Measurements from ENCODE around the gene ZBTB21. TPM values are rescaled to one million over a fixed set of nuclear protein-coding genes. Genes with fewer than 3 reads are reported as not detected.

Gene ZBTB21
- 10 to 100 TPM; 23.6 to 24.1 TPM for total RNA-seq

GRCh38 chr21:42009831-42010506 lies at the start of gene ZBTB21:
Gene ZBTB21, minus strand, starts transcription at chr21:42010360. Its CDS starts 16,265 bp downstream, at chr21:41994095.
- Mint-ChIP-seq H3K9me3 (peaks cover 6% of the 10 kb centered on the region), H3K4me3 (peak within 1 kb of the TSS; percentile 88), H3K36me3 (peaks cover 17% of the 10 kb centered on the region), H3K4me1 (ENCODE audit: low read depth) (peaks cover 27% of the 10 kb centered on the region), H3K27ac (peak within 1 kb of the TSS; percentile 99), H3K27me3 (no peaks in the 10 kb centered on the region)
- intact Hi-C loops (cut with micrococcal nuclease): loop anchor here (1.0 to 10.0 kb wide), 2 partner anchors 8 to 395 kb away; partner anchors contain the start of gene UBASH3A
- DNase-seq: peak; percentile 99
- ChIA-PET POLR2A (interaction anchor here (1.0 to 1.4 kb wide), 3 partner anchors 53 to 130 kb away, joined by 3 to 8 read pairs (median 6); partner anchors contain the start of gene PRDM15), CTCF (interaction anchor here (0.9 to 1.4 kb wide), 3 partner anchors 97 to 110 kb away, joined by 4 to 6 read pairs (median 4); no protein-coding TSS in a partner anchor)

GRCh38 chr21:42059721-42060120 lies 49.6 kb upstream of the ZBTB21 start:
- intact Hi-C loops (cut with micrococcal nuclease): loop anchor here (5.0 kb wide), 1 partner anchor 178 kb away; no protein-coding TSS in a partner anchor
- Mint-ChIP-seq H3K27me3 (no peaks in the 10 kb centered on the region), H3K4me1 (ENCODE audit: low read depth) (peaks cover 38% of the 10 kb centered on the region), H3K36me3 (no peaks in the 10 kb centered on the region), H3K9me3 (no peaks in the 10 kb centered on the region), H3K27ac (peak overlapping the region; percentile 18), H3K4me3 (no peak overlapping the region)
- DNase-seq: no peak
- ChIA-PET POLR2A (no interaction called here), CTCF (no interaction called here)

GRCh38 chr21:42059141-42059540 lies 49.0 kb upstream of the ZBTB21 start:
- POLR2A ChIA-PET: no interaction called here
- Mint-ChIP-seq H3K4me3 (no peak overlapping the region), H3K9me3 (no peaks in the 10 kb centered on the region), H3K27me3 (no peaks in the 10 kb centered on the region), H3K4me1 (ENCODE audit: low read depth) (peaks cover 33% of the 10 kb centered on the region), H3K27ac (no peak overlapping the region), H3K36me3 (no peaks in the 10 kb centered on the region)
- intact Hi-C loops (cut with micrococcal nuclease): no loop called here
- CTCF ChIA-PET: no interaction called here
- DNase-seq: no peak

GRCh38 chr21:42058631-42059111 lies 48.5 kb upstream of the ZBTB21 start:
- Mint-ChIP-seq H3K36me3 (no peaks in the 10 kb centered on the region), H3K27me3 (no peaks in the 10 kb centered on the region), H3K27ac (no peak overlapping the region), H3K4me3 (no peak overlapping the region), H3K9me3 (no peaks in the 10 kb centered on the region), H3K4me1 (ENCODE audit: low read depth) (peaks cover 28% of the 10 kb centered on the region)
- POLR2A ChIA-PET: no interaction called here
- intact Hi-C loops (cut with micrococcal nuclease): no loop called here
- DNase-seq: no peak
- CTCF ChIA-PET: no interaction called here

- DNase-seq: no peak
- Mint-ChIP-seq H3K9me3 (no peaks in the 10 kb centered on the region), H3K4me1 (ENCODE audit: low read depth) (peaks cover 21% of the 10 kb centered on the region), H3K4me3 (no peak overlapping the region), H3K27me3 (no peaks in the 10 kb centered on the region), H3K36me3 (no peaks in the 10 kb centered on the region), H3K27ac (no peak overlapping the region)
- intact Hi-C loops (cut with micrococcal nuclease): no loop called here
- CTCF ChIA-PET: no interaction called here
- POLR2A ChIA-PET: no interaction called here
These were observed 47.8 kb upstream of the ZBTB21 start for GRCh38 chr21:42057851-42058437.

- Mint-ChIP-seq H3K4me3 (no peak overlapping the region), H3K27ac (no peak overlapping the region), H3K4me1 (ENCODE audit: low read depth) (peaks cover 13% of the 10 kb centered on the region), H3K27me3 (no peaks in the 10 kb centered on the region), H3K36me3 (no peaks in the 10 kb centered on the region), H3K9me3 (no peaks in the 10 kb centered on the region)
- POLR2A ChIA-PET: no interaction called here
- no peak for DNase-seq
- intact Hi-C loops (cut with micrococcal nuclease): no loop called here
- CTCF ChIA-PET: no interaction called here
These were observed 47.0 kb upstream of the ZBTB21 start for GRCh38 chr21:42056996-42057689.

- ChIA-PET CTCF (no interaction called here), POLR2A (no interaction called here)
- Mint-ChIP-seq H3K27me3 (no peaks in the 10 kb centered on the region), H3K9me3 (no peaks in the 10 kb centered on the region), H3K4me3 (no peak overlapping the region), H3K27ac (no peak overlapping the region), H3K4me1 (ENCODE audit: low read depth) (peaks cover 9% of the 10 kb centered on the region), H3K36me3 (no peaks in the 10 kb centered on the region)
- intact Hi-C loops (cut with micrococcal nuclease): no loop called here
- no peak for DNase-seq
These were observed 46.3 kb upstream of the ZBTB21 start for GRCh38 chr21:42056468-42056867.

GRCh38 chr21:42055425-42055824 lies 45.3 kb upstream of the ZBTB21 start:
- CTCF ChIA-PET: no interaction called here

GRCh38 chr21:42051788-42052187 lies 41.6 kb upstream of the ZBTB21 start:
- Mint-ChIP-seq H3K9me3 (no peaks in the 10 kb centered on the region), H3K4me3 (no peak overlapping the region), H3K4me1 (ENCODE audit: low read depth) (peaks cover 3% of the 10 kb centered on the region), H3K27me3 (no peaks in the 10 kb centered on the region), H3K36me3 (no peaks in the 10 kb centered on the region), H3K27ac (no peak overlapping the region)
- intact Hi-C loops (cut with micrococcal nuclease): no loop called here
- CTCF ChIA-PET: interaction anchor here (0.6 kb wide), 1 partner anchor 31 kb away, joined by 3 read pairs; no protein-coding TSS in a partner anchor
- no peak for DNase-seq
- POLR2A ChIA-PET: no interaction called here

More at GRCh38 chr21:42055425-42055824, 45.3 kb upstream of the ZBTB21 start:
- POLR2A ChIA-PET: no interaction called here
- H3K27ac Mint-ChIP-seq: no peak overlapping the region
- peaks cover 3% of the 10 kb centered on the region for H3K4me1 Mint-ChIP-seq (ENCODE audit: low read depth)
- no peaks in the 10 kb centered on the region for H3K36me3 Mint-ChIP-seq
- intact Hi-C loops (cut with micrococcal nuclease): no loop called here
- no peak for DNase-seq
- H3K4me3 Mint-ChIP-seq: no peak overlapping the region
- H3K27me3 Mint-ChIP-seq: no peaks in the 10 kb centered on the region
- no peaks in the 10 kb centered on the region for H3K9me3 Mint-ChIP-seq

GRCh38 chr21:42049578-42050430 lies 39.6 kb upstream of the ZBTB21 start:
- peaks cover 3% of the 10 kb centered on the region for H3K4me1 Mint-ChIP-seq (ENCODE audit: low read depth)
- no peak overlapping the region for H3K4me3 Mint-ChIP-seq
- no peaks in the 10 kb centered on the region for H3K9me3 Mint-ChIP-seq
- DNase-seq: no peak
- H3K27me3 Mint-ChIP-seq: no peaks in the 10 kb centered on the region
- H3K27ac Mint-ChIP-seq: no peak overlapping the region
- intact Hi-C loops (cut with micrococcal nuclease): no loop called here
- ChIA-PET POLR2A (interaction anchor here (0.7 kb wide), 1 partner anchor 13 kb away, joined by 3 read pairs; no protein-coding TSS in a partner anchor), CTCF (no interaction called here)
- H3K36me3 Mint-ChIP-seq: no peaks in the 10 kb centered on the region

GRCh38 chr21:42048870-42049577 lies 38.9 kb upstream of the ZBTB21 start:
- no peak for DNase-seq
- intact Hi-C loops (cut with micrococcal nuclease): no loop called here
- no peak overlapping the region for H3K4me3 Mint-ChIP-seq
- no peaks in the 10 kb centered on the region for H3K36me3 Mint-ChIP-seq
- no peaks in the 10 kb centered on the region for H3K27me3 Mint-ChIP-seq
- H3K9me3 Mint-ChIP-seq: no peaks in the 10 kb centered on the region
- no peak overlapping the region for H3K27ac Mint-ChIP-seq
- H3K4me1 Mint-ChIP-seq (ENCODE audit: low read depth): peaks cover 3% of the 10 kb centered on the region
- POLR2A ChIA-PET: no interaction called here
- CTCF ChIA-PET: no interaction called here

Data from activated CD4-positive, alpha-beta memory T cell treated with anti-CD3 and anti-CD28 coated beads for 36 hours (primary cell).